Endothelial cell of umbilical vein (primary cell): ENCODE data around the gene SNN. TPM values are rescaled to one million over a fixed set of nuclear protein-coding genes. Genes with fewer than 3 reads are reported as not detected.

Experiments
- BruUV-seq: library from RNA; stranded (reverse); fragments of 400-500 nt; replicated peaks from 2 replicates; lab custom pipeline; 2021; lab: Mats Ljungman, UMichigan
- CTCF ChIA-PET: fragments of 300-600, 350-600 bp; sonication (Branson Sonifier 250); formaldehyde crosslinking; loops from one replicate; lab custom pipeline; 2021; ENCODE audit warnings: antibody characterized with exemption, inconsistent platforms; lab: Charles Lee
- POLR2A ChIA-PET: fragments of 300-600, 350-600 bp; sonication (Branson Sonifier 250); formaldehyde crosslinking; loops from one replicate; lab custom pipeline; 2021; ENCODE audit warnings: antibody characterized with exemption, inconsistent platforms; lab: Charles Lee
- DNase-seq: peaks from one replicate; pipeline ENCODE4 v3.0.0-alpha.2; 2011; ENCODE audit warnings: low read depth, low spot score
- FAIRE-seq: peaks from 2 replicates; lab custom pipeline; 2011; peaks lifted over from hg19 to GRCh38; lab: Jason Lieb, UNC
- H2AFZ ChIP-seq: 2 replicates; pipeline ENCODE4 v1.6.0; 2012; ENCODE audit warnings: low read depth, low read length, control low read depth, inconsistent platforms
- H3K27ac ChIP-seq: 2 replicates; pipeline ENCODE4 v1.5.1; 2011; ENCODE audit warnings: low read depth, mild to moderate bottlenecking, control low read depth, low read length, moderate library complexity; ENCODE audit not compliant: insufficient read depth
- H3K27me3 ChIP-seq, 2 experiments: 2 replicates each; pipeline versions ENCODE4 v1.6.0 to v1.6.1; 2011; ENCODE audit warnings: low read length in 2 of 2, mixed read lengths in 1 of 2; ENCODE audit not compliant: control insufficient read depth in 2 of 2, insufficient read depth in 2 of 2
- H3K36me3 ChIP-seq, 2 experiments: 2 replicates in 1 of 2; 3 replicates in 1 of 2; pipeline ENCODE4 v1.5.1; 2011; ENCODE audit warnings: low read length in 2 of 2, mild to moderate bottlenecking in 1 of 2, moderate library complexity in 1 of 2; ENCODE audit not compliant: control insufficient read depth in 2 of 2, insufficient read depth in 2 of 2; ENCODE audit errors: extremely low read depth in 1 of 2
- H3K4me1 ChIP-seq: 3 replicates; pipeline ENCODE4 v1.5.1; 2011; ENCODE audit warnings: mild to moderate bottlenecking, low read length; ENCODE audit not compliant: control insufficient read depth, insufficient read depth; ENCODE audit errors: extremely low read depth
- H3K4me2 ChIP-seq: 2 replicates; pipeline ENCODE4 v1.6.1; 2011; ENCODE audit warnings: low read length, control low read depth, mixed read lengths; ENCODE audit not compliant: insufficient read depth
- H3K4me3 ChIP-seq, 3 experiments: fragments of 200-600 bp in 1 of 3; sonication (generic), shearing (Covaris generic) in 1 of 3; replicated peaks in 1 of 3; 2 replicates each; pipeline ENCODE4 v1.5.1; 2011 to 2016; ENCODE audit warnings: control low read depth in 3 of 3, low read length in 3 of 3, mild to moderate bottlenecking in 2 of 3, inconsistent platforms in 1 of 3, low read depth in 1 of 3, moderate library complexity in 1 of 3; ENCODE audit not compliant: insufficient read depth in 1 of 3
- H3K79me2 ChIP-seq: 2 replicates; pipeline ENCODE4 v1.6.0; 2012; ENCODE audit warnings: low read length, inconsistent platforms; ENCODE audit not compliant: control insufficient read depth, insufficient read depth
- H3K9ac ChIP-seq: replicated peaks from 2 replicates; pipeline ENCODE3; 2011; ENCODE audit warnings: low read length, control low read depth; ENCODE audit not compliant: insufficient read depth; ENCODE audit errors: extremely low read depth
- H3K9me1 ChIP-seq: replicated peaks from 3 replicates; pipeline ENCODE4 v1.6.0; 2011; ENCODE audit warnings: mild to moderate bottlenecking, low read length; ENCODE audit not compliant: control insufficient read depth, insufficient read depth; ENCODE audit errors: extremely low read depth
- H3K9me3 ChIP-seq: replicated peaks from 2 replicates; pipeline ENCODE4 v1.5.1; 2012; ENCODE audit warnings: low read length, inconsistent platforms; ENCODE audit not compliant: control insufficient read depth, insufficient read depth
- H4K20me1 ChIP-seq: replicated peaks from 2 replicates; pipeline ENCODE3; 2011; ENCODE audit warnings: mild to moderate bottlenecking, low read length; ENCODE audit not compliant: control insufficient read depth, insufficient read depth; ENCODE audit errors: extremely low read depth
- CTCF ChIP-seq, 2 donors: IDR thresholded peaks; 1 replicate in 1 of 2; 2 replicates in 1 of 2; pipeline ENCODE4 v1.5.1; 2011; ENCODE audit warnings: low read length in 2 of 2, mild to moderate bottlenecking in 2 of 2, moderate library complexity in 2 of 2, control low read depth in 1 of 2, inconsistent platforms in 1 of 2, low read depth in 1 of 2; ENCODE audit not compliant: insufficient read depth in 1 of 2; ENCODE audit errors: extremely low read depth in 1 of 2
- EZH2 ChIP-seq: IDR thresholded peaks from 2 replicates; pipeline ENCODE4 v1.6.1; 2012; ENCODE audit warnings: borderline replicate concordance, low read depth, mild to moderate bottlenecking, moderate library complexity, low read length, inconsistent platforms; ENCODE audit not compliant: severe bottlenecking
- FOS ChIP-seq: IDR thresholded peaks from 2 replicates; pipeline ENCODE4 v1.6.1; 2011; ENCODE audit warnings: mild to moderate bottlenecking, low read length, moderate library complexity, borderline replicate concordance; ENCODE audit not compliant: insufficient read depth
- GATA2 ChIP-seq: IDR thresholded peaks from 2 replicates; pipeline ENCODE4 v1.7.0; 2011; ENCODE audit warnings: low read depth, mild to moderate bottlenecking, moderate library complexity, mixed read lengths, low read length; ENCODE audit not compliant: insufficient read length, insufficient read depth
- JUN ChIP-seq: IDR thresholded peaks from 2 replicates; pipeline ENCODE4 v1.6.1; 2011; ENCODE audit warnings: borderline replicate concordance, low read depth; ENCODE audit not compliant: insufficient read length, insufficient read depth
- MYC ChIP-seq: IDR thresholded peaks from one replicate; pipeline ENCODE4 v1.6.1; 2011; ENCODE audit warnings: mild to moderate bottlenecking, low read depth, low read length
- POLR2A ChIP-seq: IDR thresholded peaks from 2 replicates; pipeline ENCODE4 v1.6.1; 2012; ENCODE audit warnings: low read depth, mild to moderate bottlenecking, control low read depth, low read length
- POLR2AphosphoS5 ChIP-seq: IDR thresholded peaks from 2 replicates; pipeline ENCODE4 v1.6.1; 2012; ENCODE audit warnings: low read depth, mild to moderate bottlenecking, control low read depth, low read length, moderate library complexity; ENCODE audit not compliant: insufficient read depth
- dilution Hi-C: fragments of 300-500 bp; cut with MboI; formaldehyde crosslinking; loops from one replicate; pipeline ENCODE4 v1.15.0; 2019; ENCODE audit warnings: low sequenced_read_pairs; ENCODE audit not compliant: extremely low pct_ligation_motif_present
- intact Hi-C: fragments of 100-400 bp; cut with micrococcal nuclease; formaldehyde crosslinking; loops from one replicate; pipeline ENCODE4 v1.10.0; 2022
- polyA plus RNA-seq, 4 experiments: library from polyadenylated mRNA; depleted of rRNA in 3 of 4; stranded (reverse) in 3 of 4; unstranded in 1 of 4; fragments of >200 nt; gene quantifications; 2 replicates each; pipeline versions ENCODE4 v1.2.1 to v1.2.3, GENCODE V29; 2011 to 2012; ENCODE audit warnings: missing spikeins in 1 of 4
- total RNA-seq: library from RNA; stranded (reverse); gene quantifications from 2 replicates; pipeline ENCODE4 v1.2.3, GENCODE V29; 2021
- TF ChIP-seq, protein P1 (sequence below): IDR thresholded peaks from 2 replicates; pipeline ENCODE4 v1.6.1; 2011; ENCODE audit not compliant: insufficient read depth, insufficient read length

The SNN gene
- total and polyA plus RNA-seq, 2 donors (not counting 3 experiments of a cell fraction or from before 2014, with no cell fraction given): 17.7 to 24.1 TPM

GRCh38 chr16:11679250-11679649 lies 11.0 kb downstream of the SNN start:
- H3K9ac ChIP-seq: no peak overlapping the region
- H2AFZ ChIP-seq: no peak overlapping the region
- FAIRE-seq (no peak), DNase-seq (no peak)
- ChIA-PET POLR2A (no interaction called here), CTCF (interaction anchor here (0.8 kb wide), 1 partner anchor 283 kb away, joined by 3 read pairs; no protein-coding TSS in a partner anchor)
- no peak for TF ChIP-seq POLR2A
- TF ChIP-seq, protein P1, sequence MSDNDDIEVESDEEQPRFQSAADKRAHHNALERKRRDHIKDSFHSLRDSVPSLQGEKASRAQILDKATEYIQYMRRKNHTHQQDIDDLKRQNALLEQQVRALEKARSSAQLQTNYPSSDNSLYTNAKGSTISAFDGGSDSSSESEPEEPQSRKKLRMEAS: no peak
- TF ChIP-seq JUN: no peak
- no peak for TF ChIP-seq EZH2
- no peak for TF ChIP-seq GATA2
- TF ChIP-seq POLR2AphosphoS5: no peak
- TF ChIP-seq MYC: no peak
- no peak for TF ChIP-seq CTCF (IDR thresholded peaks at IDR 0.05; ENCODE audit: extremely low read depth in 1 of 2, insufficient read depth in 1 of 2, low read depth in 1 of 2, low read length in 2 of 2)
- TF ChIP-seq FOS: no peak
- intact Hi-C loops: no loop called here
- no peaks in the 10 kb centered on the region for H3K9me1 ChIP-seq
- H3K27ac ChIP-seq: no peak overlapping the region
- no TSS peak for BruUV-seq
- no peaks in the 10 kb centered on the region for H3K9me3 ChIP-seq
- peaks cover 8% of the 10 kb centered on the region for H3K4me1 ChIP-seq
- no peak overlapping the region for H3K4me2 ChIP-seq
- H3K79me2 ChIP-seq: no peaks in the 10 kb centered on the region
- dilution Hi-C loops: no loop called here
- no peaks in the 10 kb centered on the region for H4K20me1 ChIP-seq
- peaks cover 14 to 43% of the 10 kb centered on the region in 2 experiments for H3K36me3 ChIP-seq
- H3K4me3 ChIP-seq: no peak overlapping the region
- H3K27me3 ChIP-seq: no peaks in the 10 kb centered on the region
